Astrocyte of the hippocampus (primary cell): Measurements from ENCODE around the gene PPP2R5A.
"Not testable (repeated sequence)": the region's sequence is repeated elsewhere in the genome, so short reads cannot be mapped to it uniquely, and the experiment has no call there.

Experiments
- DNase-seq: peaks from one replicate; pipeline ENCODE4 v3.0.0; 2011; ENCODE audit warnings: low read depth, low spot score

PPP2R5A gene

DNA sequence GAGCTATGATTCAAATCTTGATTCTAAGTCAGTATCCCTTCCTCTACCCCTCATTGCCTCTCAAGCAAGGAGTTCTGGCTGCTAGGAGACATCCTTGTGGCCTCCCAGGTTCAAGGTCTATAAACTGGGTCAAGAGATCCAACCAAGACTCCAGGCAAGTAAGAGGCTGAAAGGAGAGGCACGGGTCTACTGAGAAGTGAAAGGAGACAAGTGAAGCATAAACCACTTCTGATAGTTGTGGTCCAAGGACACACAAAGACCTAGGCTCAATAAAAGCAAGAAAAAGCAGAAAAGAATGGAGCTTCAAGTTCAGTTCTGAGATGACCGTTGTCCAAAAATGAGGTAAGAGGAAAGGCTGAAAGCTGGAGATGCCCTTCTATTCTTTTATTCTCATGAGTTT lies 17.8 kb upstream of the PPP2R5A start:
- no peak for DNase-seq

DNA sequence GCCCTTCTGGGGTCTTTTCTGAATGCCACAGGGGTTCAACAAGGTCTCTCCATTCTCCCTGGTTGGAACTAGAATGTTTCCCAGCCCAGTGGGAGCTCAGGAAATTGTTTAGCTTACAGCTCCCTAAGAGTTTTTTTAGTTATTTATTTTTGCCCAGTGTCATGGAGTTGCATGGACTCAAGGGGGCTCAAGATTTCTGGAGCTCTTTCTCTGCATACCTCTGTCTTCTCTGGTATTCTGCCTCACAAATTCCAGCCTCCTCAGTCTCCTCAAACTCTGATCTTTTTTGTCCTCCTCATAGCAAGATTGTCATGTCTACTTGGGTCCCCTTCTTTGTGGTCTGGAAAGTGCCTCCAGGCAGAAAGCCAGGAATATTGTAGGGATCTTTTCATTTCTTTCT lies 15.9 kb upstream of the PPP2R5A start:
- no peak for DNase-seq

DNA sequence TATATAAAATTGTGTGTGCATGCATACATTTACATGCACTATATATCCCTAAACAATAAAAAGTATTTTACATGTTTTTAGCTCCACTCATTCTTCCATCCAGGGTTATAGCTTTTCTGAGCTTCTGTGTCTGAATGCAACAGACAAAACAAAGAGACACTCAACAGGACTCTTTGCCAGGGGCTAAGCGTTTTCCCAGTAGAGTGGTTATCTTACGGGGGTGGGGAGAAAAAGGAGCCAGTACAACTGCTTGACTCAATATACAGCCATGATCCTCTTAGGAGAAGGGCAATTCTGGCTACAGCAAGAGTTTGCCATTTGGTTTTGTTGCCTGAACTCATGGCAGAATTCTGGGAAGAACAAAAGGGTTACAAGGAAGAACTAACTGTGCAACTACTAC lies 14.6 kb upstream of the PPP2R5A start:
- no peak for DNase-seq

DNA sequence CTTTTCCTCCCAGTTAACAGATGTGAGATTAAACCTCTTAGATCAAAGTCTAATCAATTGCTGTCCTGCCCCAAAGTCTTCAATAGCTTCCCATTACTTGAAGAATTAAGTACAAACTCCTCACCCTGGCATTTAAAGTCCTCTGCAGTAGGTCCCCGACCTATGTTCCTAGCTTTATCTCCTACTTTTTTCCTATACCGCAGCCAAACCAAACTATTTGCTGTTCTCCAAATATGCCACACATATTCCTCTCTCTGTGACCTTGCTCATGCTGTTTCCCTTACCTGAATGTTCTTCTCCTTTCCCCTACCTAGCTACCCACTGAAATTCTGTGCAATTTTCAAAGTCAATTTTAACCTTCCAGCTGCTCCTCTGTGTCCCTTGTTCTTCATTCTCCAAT lies 14.0 kb upstream of the PPP2R5A start:
- DNase-seq: no peak

DNA sequence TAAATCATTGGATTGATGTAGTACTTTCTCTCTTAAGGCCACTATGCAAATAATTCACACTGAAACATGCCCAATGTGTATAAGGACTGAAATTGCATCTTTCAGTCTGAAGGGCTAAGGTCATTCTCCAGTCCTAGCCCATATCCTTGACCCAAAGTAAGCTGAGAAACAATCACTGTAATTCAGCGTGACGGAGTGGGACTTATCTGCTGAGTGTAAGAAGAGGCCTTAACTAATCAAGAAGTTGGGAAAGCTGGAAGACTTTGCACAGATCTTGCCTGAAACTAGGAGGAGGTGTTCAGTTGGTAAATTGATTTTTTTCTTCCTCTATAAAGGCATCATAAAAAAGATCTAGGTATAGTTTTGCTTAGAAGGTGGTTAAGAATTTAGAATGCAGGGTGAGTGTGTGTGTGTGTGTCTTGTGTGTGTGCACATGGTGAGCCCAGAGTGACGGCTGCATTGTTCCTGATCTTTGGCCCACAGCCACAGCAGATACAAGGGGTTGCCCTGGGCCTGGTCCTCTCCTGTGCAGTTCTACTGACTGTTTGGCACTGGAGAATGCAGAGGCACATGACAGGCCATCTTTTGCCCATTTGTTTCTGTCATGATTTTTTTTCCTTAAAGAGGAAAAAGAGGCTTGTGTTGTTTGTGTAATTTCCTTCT lies 13.3 kb upstream of the PPP2R5A start:
- no peak for DNase-seq

DNA sequence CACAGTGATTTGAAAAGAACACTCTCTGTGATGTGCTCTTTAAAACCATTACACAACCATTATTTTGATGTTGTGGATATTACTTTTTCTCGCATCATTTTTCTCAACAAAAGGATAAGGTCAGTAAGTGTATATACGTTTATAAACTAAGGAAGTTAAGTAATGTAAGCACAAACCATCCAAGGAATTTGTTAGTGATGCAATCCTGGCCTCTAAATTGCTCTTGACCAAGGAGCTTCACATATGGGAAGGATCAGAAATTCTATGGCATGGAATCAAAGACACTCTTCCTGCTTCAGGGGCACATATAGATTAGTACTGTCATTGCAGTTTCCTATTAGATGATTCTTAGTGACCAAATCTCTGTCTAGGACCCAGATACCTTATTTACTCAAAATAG lies 3.6 kb upstream of the PPP2R5A start:
- DNase-seq: no peak

DNA sequence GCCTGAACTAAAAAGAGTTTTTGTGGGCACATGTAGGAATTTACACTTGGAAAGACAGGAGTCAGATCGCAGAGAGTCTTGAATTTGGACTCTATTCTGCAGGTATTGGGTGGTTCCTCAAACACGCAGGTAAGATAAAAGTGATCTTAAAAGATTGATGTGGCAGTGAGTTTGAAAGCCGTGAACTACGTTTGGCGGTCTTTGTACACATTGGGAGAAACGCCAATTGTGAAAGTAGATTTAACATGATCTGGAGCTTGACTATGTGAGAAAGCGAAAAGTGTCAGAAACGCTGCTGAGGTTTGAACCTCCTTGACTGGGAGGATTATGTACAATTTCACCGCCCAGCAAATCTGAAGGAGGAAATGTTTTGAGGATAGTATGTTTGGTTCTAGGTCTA lies 1.5 kb upstream of the PPP2R5A start:
- no peak for DNase-seq

DNA sequence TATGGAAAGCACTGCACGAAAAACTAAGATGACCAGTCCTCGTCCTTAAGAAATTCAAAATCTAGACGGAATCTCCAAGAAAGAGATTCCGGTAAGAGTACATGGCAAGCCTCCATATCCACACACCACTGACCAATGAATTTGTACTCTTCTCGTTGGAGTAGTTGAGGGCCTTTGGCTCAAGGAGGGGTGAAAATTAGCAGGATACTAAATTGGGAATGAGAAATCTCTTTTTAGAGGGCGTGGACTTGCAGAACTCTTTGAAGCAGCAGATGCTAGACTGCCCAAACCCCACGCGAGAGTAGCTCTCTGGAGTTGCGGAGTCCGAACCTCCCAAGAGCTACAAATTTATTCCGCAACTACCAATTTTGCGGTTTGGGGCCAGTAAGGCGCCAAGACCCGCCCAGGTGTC lies 872 bp upstream of the PPP2R5A start:
- no peak for DNase-seq

DNA sequence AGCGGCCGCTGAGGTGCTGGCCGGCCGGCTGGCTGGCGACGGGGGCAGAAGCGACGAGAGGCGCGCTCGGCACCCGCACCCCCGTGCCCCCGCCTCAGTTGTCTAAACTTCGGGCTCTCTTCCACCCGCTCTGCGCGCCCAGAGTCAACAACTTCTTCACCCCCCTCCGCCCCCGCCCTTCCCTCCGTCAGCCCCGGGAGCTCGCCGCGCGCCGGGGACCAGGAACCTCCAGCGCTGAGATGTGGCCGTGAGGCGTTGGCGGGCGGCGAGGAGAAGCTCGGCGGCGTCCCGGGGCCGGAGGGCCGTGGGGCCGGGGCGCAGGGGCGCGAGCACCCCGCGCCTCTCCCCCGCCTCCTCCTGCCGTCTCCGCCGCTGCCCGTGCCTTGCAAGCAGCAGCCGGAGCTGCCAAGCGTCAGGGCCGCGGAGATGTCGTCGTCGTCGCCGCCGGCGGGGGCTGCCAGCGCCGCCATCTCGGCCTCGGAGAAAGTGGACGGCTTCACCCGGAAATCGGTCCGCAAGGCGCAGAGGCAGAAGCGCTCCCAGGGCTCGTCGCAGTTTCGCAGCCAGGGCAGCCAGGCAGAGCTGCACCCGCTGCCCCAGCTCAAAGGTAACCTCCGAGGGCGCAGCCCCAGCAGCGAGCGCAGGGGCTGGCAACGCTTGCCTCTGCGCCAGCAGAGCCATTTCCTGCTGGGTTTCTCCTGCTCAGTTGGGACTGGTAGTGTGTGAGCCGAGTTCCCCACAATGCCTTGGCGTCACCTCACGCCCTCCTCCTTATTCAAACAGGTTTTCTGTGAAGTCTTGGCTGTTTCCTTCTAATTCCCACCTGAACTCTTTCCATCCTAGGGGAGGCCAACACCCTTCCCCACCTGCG lies 710 bp downstream of the PPP2R5A start:
- DNase-seq: peak; percentile 80

DNA sequence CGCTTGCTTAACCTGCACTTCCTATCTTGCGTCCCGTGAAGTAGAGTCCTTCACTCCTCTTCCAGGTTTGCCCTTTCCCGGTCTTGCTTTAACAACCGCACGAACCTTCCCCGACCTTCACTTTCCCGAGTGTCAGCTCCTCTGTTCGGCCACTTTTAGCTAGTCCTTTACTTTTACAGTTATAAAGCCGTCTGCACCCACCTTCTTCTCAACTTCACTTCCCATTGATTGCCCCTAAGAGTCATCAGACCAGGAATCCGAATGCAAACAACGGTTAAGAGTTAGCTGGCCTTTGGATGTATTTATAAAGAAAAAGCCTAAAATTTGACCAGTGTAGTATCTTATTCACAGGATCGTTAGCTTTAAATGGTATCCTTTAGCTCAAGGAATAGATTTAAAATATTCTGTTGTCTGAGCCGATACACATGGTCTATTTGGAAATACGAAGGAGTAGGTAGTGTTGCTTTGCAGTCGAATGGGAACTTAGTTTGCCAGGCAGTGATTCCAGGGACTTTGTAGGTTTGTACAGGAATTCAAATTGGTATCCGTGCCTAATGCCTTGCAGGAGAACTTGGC lies 1.4 kb downstream of the PPP2R5A start:
- DNase-seq: peak; percentile 41

DNA sequence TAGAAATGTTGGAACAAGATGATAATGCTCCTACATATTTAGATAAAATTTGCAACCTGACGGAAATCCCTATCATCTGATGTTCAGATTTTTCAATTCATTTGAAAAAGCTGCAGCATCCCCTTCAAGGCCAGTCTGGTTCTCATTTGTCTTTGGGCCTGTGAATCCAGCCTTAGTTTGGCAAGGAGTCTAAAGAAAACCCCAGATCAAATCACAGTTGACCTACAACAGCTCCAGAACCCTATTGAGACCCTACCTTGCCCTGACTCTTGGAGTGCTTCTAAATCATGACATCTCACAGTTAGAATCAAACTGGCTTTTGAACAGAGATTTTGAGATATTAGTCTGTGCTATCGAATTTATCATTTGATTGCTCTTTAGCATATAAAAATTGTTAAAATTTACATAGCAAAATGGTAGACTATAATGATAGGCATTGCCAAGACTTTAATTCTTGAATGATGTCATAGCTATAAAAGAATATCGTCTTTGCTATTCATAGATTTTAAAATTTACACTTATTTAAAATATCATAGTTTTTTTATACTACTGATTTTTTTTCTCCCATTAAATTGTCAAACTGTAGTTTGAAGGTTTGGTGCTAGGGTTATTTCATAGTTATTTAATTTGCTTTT lies 2.2 kb downstream of the PPP2R5A start:
- no peak for DNase-seq

DNA sequence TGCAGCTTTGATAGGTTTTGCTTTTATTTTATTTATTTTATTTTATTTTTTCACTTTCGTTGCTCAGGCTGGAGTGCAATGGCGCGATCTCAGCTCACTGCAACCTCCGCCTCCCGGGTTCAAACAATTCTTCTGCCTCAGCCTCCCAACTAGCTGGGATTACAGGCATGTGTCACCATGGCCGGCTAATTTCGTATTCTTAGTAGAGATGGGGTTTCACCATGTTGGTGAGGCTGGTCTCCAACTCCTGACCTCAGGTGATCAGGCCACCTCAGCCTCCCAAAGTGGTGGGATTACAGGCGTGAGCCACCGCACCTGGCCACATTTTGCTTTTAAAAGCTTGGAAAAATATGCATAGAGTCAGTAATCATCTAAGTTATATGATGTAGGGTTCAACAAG lies 2.8 kb downstream of the PPP2R5A start:
- not testable (repeated sequence) for DNase-seq

DNA sequence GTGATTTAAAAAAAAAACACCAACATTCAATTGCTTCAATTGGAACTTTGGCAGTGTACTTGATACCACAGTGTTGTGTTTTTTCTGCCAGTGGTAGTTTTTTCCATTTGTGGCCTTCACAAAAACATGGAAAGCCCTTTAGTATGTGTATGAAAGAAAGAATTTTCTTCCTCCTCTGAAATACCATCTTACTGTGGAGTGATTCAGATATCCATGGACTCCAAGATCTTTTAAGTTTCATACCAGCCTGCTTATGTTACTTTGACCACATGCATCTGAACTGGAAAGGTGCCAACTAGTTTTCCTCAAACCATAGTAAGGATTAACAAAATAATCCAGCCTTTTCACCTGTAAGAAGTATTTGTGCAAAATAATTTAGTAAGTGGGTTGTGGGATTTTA lies 3.4 kb downstream of the PPP2R5A start:
- DNase-seq: peak; percentile 72

DNA sequence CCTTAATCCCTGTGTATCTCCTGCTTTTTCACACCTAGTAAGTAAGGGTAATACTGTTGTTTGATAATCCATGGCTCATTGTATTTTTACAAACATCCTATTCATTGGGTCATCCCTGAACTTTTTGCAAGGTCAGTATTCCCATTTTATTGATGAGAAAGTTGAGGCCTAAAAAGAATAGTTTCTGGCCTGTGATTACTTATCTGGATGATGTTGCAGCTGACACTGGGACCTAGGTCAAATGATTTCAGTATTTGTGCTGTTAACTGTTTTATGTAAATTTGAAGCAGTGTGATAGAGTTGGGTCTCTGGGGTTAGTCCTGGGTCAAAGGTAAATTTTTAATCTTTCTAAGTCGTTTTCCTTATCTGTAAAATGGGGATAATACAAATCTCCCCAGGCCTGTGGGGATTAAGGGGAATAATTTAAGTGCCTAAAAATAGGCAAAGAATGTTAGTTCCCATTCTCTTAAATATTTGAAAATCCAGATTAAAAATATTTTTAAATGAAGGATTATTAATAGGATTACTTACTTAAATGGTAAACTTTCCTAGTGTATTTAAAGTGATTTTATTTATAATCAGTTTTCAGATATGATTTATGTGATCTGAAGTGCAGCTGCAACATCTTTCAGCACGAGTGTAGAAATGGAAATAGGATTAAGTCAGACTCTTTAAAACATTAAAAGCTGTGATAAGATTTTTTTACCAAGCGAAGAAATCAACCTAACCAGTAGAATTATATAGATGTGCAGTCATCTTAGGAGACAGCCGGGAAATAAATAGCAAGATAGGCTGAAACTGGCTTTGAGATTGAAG lies 4.3 kb downstream of the PPP2R5A start:
- DNase-seq: no peak

DNA sequence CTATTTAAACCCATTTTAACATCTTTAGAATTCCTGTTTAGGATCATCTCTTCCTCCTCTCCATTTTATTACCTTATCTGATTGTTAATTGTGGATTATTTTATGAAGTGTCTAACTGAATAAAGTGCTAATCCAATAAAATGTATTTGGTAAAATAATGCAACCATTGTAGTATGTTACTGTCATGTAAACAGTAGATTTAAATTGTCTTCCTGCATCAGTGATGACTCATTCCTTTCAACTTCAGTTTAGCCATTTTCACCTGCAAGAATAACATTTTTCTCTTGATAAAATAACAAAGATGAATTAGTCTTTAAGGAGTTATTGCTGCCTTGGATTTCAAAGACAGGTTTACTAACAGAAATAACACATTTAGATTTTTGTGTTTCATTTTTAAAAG lies 5.4 kb downstream of the PPP2R5A start:
- no peak for DNase-seq

DNA sequence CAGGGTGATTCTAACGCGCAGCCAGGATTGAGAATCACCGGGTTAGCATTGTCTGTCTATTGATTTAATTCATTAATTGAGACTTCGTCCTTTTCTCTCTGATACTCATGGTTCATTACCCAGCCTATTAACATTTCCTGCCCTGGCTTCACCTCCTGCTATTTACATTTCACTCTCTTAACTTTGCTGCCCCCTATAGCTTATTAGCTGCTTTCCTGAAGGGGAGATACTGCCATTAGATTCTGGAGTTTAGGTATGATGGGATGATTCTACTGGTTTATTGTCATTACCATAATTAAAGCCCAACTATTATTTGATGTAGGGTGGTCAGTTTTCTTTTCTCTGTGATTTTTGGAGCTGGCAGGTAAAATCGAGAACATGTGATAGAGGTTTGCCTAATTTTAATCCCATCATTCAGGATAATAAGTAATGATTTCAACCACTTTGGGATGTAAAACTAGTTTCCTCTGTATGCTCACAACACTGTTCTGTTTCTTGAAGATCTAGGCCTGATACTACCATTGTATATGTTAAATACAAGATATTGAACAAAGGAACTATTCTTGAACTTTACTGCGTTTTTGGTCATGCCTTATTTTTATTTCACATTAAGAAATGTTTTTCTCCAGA lies 6.4 kb downstream of the PPP2R5A start:
- DNase-seq: peak; percentile 60

DNA sequence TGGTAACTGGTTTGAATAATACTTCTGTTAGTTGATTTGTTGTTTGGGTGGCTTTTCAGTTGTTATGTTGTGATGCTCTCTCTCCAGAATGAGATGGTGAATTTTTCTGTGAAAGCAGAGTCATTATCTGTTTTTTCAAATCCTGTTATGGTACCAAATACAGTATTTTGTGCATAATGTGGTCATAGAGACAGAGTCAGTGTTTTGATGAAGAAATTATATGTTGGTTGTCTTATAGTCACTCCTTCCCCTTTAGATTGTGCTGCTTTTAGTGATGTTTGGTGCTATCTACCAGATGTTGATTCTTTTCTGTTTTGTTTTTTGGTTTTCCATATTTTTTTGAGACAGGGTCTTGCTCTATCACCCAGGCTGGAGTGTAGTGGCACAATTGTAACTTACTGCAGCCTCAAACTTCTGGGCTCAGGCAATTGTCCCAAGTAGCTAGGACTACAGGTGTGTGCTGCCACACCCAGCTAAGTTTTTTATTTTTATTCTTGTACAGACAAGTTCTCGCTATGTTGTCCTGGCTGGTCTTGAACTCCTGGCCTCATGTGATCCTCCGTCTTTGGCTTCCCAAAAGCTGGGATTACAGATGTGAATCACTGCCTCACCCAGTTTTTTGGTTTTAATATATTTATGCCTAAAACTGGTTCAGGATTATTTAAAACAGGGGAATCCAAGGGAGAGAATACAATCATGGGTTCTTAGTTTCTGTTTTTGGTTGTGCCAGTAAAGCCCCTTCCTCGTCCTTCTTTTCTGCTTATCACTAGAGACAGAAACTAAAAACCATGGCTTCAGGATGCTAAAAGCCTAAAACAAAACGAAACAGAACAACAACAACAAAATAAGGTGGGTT lies 7.3 kb downstream of the PPP2R5A start:
- no peak for DNase-seq

DNA sequence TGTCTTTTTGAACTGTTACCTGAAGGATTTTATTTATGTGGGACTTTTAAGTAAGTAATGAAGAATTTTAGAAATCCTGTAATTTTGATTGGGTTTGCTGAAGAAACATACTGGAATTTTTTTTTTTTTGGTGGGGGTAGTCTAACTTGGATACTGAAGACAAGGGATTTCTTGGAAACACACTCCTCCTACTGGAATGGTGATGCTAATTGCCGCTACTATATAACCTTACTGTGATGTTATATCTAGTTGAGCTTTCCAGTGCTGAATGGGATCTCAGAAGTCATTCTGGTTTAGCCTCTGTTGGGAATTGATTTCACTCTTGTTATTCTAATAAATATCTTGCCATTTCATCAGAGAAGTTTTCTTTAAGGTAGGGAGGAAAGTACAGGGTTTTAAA lies 8.4 kb downstream of the PPP2R5A start:
- peak; percentile 23 for DNase-seq

DNA sequence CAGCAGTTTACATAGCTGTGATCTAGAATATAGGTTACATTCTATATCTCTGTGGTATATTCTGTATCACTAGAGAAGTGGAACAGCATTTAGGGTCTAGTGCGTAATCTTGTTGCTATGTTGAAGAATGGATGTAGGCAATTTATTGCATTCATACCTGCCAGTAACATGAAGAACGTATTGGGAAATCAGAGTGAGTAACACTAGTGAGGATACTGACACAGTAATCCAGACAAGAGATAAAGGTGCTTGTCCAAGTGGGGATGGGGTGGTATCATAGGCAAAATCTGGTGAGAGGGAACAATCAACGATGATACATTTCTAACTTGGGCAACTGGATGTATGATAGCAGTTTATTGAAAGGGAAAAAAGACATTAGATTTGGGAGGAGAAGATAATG lies 9.8 kb downstream of the PPP2R5A start:
- DNase-seq: no peak

DNA sequence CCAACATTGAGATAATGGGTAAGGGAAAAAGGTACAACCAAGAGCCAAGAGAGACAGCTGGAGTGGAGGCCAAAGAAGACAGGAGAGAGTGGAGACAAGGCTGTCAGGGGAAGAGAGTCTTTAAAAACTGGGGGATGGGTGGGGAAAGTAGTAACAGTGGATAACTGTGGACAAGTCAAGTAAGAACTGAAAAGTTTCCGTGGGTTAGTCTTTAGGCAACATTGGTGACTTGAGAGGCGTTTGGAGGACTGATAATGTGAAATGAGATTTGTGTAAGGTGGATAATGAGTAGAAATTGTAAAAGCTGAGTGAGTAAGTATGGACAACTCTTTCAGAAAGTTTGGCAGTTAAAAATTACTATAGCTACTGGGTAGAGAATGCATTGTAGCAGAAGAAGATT lies 10.4 kb downstream of the PPP2R5A start:
- no peak for DNase-seq
